GM12865 (cell line): ENCODE results near the gene COL23A1.
"Not testable (repeated sequence)": the region's sequence is repeated elsewhere in the genome, so short reads cannot be mapped to it uniquely, and the experiment has no call there.

Experiments used
- DNase-seq: peaks from one replicate; pipeline ENCODE4 v3.0.0; 2010; ENCODE audit warnings: low read depth
- H3K4me3 ChIP-seq: 2 replicates; pipeline ENCODE4 v1.5.1; 2011; ENCODE audit warnings: mild to moderate bottlenecking, low read depth, low read length, control low read depth
- CTCF ChIP-seq: IDR thresholded peaks from 2 replicates; pipeline ENCODE4 v1.5.1; 2011; ENCODE audit warnings: low read length, control low read depth, low read depth, inconsistent platforms; ENCODE audit not compliant: insufficient read depth; ENCODE audit errors: missing control alignments

Gene COL23A1

DNA sequence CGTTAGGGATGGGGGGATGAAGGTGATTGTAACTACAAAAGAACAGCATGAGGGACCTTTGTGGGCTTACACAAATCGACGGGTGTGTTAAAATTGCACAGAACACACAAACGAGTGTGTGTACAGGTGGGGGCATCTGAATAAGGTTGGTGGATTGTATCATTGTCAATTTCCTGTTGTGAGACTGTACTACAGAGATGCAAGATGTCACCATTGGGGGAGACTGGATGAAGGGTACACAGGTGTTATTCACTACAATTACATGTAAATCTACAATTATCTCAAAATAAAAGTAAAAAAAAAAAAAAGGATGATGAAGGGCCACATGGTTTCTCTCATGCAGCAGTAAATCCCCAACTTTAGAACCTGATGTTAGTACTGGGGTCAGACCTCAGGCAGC, 326.1 kb downstream of the COL23A1 start:
- no peak overlapping the region for H3K4me3 ChIP-seq
- no peak for DNase-seq
- no peak for TF ChIP-seq CTCF

- no peak for TF ChIP-seq CTCF
- no peak overlapping the region for H3K4me3 ChIP-seq
- DNase-seq, result no peak
Measured at GRCh38 chr5:178261666-178262600, 328.3 kb downstream of the COL23A1 start.

- no peak for TF ChIP-seq CTCF
- H3K4me3 ChIP-seq, result no peak overlapping the region
- no peak for DNase-seq
Measured at GRCh38 chr5:178259623-178260536, 330.3 kb downstream of the COL23A1 start.

DNA sequence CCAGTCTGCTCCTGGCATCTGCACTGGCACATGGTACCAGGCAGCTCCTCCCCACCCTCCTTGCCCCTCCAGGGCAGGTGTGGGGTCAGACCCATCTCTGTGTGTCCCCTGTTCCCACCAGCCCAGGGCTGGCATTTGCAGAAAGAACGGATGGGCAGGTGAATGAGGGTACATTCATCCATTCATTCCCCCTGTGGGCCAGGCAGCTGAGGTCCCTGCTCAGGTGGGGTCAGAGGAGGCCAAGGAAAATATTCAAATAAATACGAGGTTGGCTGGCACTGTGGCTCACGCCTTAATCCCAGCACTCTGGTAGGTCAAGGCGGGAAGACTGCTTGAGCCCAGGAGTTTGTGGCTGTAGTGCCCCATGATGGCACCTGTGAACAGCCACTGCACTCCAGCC, 332.5 kb downstream of the COL23A1 start:
- no peak overlapping the region for H3K4me3 ChIP-seq
- DNase-seq, result no peak
- TF ChIP-seq CTCF, result no peak

DNA sequence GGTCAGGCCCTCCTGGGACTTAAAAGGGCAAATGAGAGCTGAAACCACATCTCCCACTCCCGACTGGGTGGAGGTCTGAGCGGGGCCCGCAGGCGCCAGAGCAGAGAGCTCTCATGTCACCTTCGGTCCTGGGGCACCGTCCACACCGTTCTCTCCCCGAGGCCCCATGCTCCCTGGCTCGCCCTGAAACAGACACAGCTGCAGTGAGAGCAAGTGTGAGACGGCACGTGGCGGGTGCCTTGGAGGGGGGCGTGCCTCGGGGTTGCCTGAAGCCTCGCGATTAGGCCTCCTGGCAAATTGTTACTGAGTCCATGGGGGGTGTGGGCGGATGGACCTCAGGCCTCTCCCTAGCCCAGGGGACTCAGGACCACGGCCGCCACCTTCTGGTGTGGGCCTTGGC, 333.4 kb downstream of the COL23A1 start:
- no peak overlapping the region for H3K4me3 ChIP-seq
- TF ChIP-seq CTCF, result no peak
- no peak for DNase-seq

GRCh38 chr5:178253632-178254031, 336.6 kb downstream of the COL23A1 start:
- not testable (repeated sequence) for H3K4me3 ChIP-seq, DNase-seq

DNA sequence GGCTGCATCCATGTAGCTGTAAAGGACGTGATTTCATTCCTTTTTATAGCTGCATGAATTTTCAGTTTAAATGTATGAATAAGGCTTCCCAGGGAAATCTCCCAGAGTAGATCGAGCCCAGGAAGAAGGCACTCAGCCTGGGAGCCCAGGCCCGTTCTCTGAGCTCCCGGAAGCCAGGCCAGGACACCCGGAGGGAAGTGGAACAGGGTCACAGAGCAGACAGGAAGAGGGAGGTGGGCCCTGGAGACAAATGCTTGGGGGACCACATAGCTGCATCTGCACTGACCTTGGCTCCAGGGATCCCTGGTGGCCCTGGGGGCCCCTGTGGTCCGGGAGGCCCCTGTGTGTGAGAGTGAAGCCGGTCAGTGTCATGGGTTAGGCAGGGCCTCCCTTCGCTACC, 337.9 kb downstream of the COL23A1 start:
- TF ChIP-seq CTCF, result no peak
- DNase-seq, result no peak
- H3K4me3 ChIP-seq, result no peak overlapping the region
